Loucy (cell line): ENCODE measurements around the gene CHST6.

ENCODE experiments used
- H2AFZ ChIP-seq: fragments of 200-600 bp; sonication (generic); 2 replicates; pipeline ENCODE4 v1.6.0; 2016; ENCODE audit warnings: antibody characterized with exemption, mild to moderate bottlenecking, low read length, moderate library complexity
- H3F3A ChIP-seq: fragments of 200-600 bp; 2 replicates; pipeline ENCODE4 v1.6.0; 2016; ENCODE audit warnings: antibody characterized with exemption, low read depth, mild to moderate bottlenecking
- H3K27me3 ChIP-seq: fragments of 200-600 bp; sonication (generic); 2 replicates; pipeline ENCODE4 v1.6.1; 2014; ENCODE audit warnings: low read length, mild to moderate bottlenecking; ENCODE audit not compliant: insufficient read depth, poor library complexity, severe bottlenecking
- H3K36me3 ChIP-seq: fragments of 200-600 bp; sonication (generic); 2 replicates; pipeline ENCODE4 v1.6.1; 2016; ENCODE audit warnings: low read length; ENCODE audit not compliant: insufficient read depth
- H3K4me1 ChIP-seq: fragments of 200-600 bp; sonication (generic); 2 replicates; pipeline ENCODE4 v1.5.1; 2014; ENCODE audit warnings: low read length, mild to moderate bottlenecking; ENCODE audit not compliant: insufficient read depth, poor library complexity, severe bottlenecking
- H3K4me2 ChIP-seq: fragments of 200-600 bp; sonication (generic); 2 replicates; pipeline ENCODE4 v1.6.0; 2014; ENCODE audit warnings: antibody characterized with exemption, low read length, low read depth, mild to moderate bottlenecking; ENCODE audit not compliant: poor library complexity, severe bottlenecking
- H3K4me3 ChIP-seq: fragments of 200-600 bp; sonication (generic); 2 replicates; pipeline ENCODE4 v1.5.1; 2014; ENCODE audit warnings: low read length, mild to moderate bottlenecking, mixed read lengths; ENCODE audit not compliant: poor library complexity, severe bottlenecking
- H3K79me2 ChIP-seq: fragments of 200-600 bp; sonication (generic); 2 replicates; pipeline ENCODE4 v1.6.1; 2014; ENCODE audit warnings: low read length; ENCODE audit not compliant: insufficient read depth
- H3K9ac ChIP-seq: fragments of 200-600 bp; sonication (generic); 2 replicates; pipeline ENCODE4 v1.6.0; 2014; ENCODE audit warnings: mild to moderate bottlenecking, low read depth, low read length, moderate library complexity; ENCODE audit not compliant: poor library complexity, severe bottlenecking
- H3K9me2 ChIP-seq: fragments of 200-600 bp; sonication (generic); replicated peaks from 2 replicates; pipeline ENCODE4 v1.6.1; 2016; ENCODE audit warnings: low read depth, low read length, mixed read lengths
- H3K9me3 ChIP-seq: fragments of 200-600 bp; sonication (generic); 2 replicates; pipeline ENCODE4 v1.6.1; 2014; ENCODE audit warnings: mild to moderate bottlenecking, antibody characterized with exemption, low read length, low read depth; ENCODE audit not compliant: insufficient read depth
- H4K20me1 ChIP-seq: fragments of 200-600 bp; sonication (generic); 2 replicates; pipeline ENCODE4 v1.6.0; 2014; ENCODE audit warnings: antibody characterized with exemption, low read length, mild to moderate bottlenecking; ENCODE audit not compliant: insufficient read depth, poor library complexity, severe bottlenecking
- CTCF ChIP-seq: fragments of 200-600 bp; sonication (generic); conservative IDR thresholded peaks from 2 replicates; pipeline ENCODE4 v1.5.1; 2014; ENCODE audit warnings: mild to moderate bottlenecking, antibody characterized with exemption, low read length
- EZH2phosphoT487 ChIP-seq: fragments of 200-600 bp; IDR thresholded peaks from 2 replicates; pipeline ENCODE4 v1.6.1; 2018; ENCODE audit warnings: antibody characterized with exemption, mild to moderate bottlenecking, moderate library complexity, borderline replicate concordance

CHST6 gene

GRCh38 chr16:75491876-75492275, 3.4 kb downstream of the CHST6 start:
- Histone ChIP-seq H3K4me3 (no peak overlapping the region), H3K9me3 (no peaks in the 10 kb centered on the region), H3K9me2 (no peaks in the 10 kb centered on the region), H3F3A (no peaks in the 10 kb centered on the region), H3K36me3 (no peaks in the 10 kb centered on the region), H3K4me2 (no peak overlapping the region), H3K27me3 (no peaks in the 10 kb centered on the region), H3K4me1 (no peaks in the 10 kb centered on the region), H3K79me2 (no peaks in the 10 kb centered on the region), H4K20me1 (no peaks in the 10 kb centered on the region), H2AFZ (no peak overlapping the region), H3K9ac (no peak overlapping the region)
- TF ChIP-seq EZH2phosphoT487 (no peak), CTCF (peak; percentile 51; the same call in 1 of the 2 replicates)

GRCh38 chr16:75488322-75488721, 6.9 kb downstream of the CHST6 start:
- TF ChIP-seq CTCF (no peak), EZH2phosphoT487 (no peak)
- no peak overlapping the region for H3K4me2 ChIP-seq
- H2AFZ ChIP-seq = no peak overlapping the region
- no peaks in the 10 kb centered on the region for H3K36me3 ChIP-seq
- no peaks in the 10 kb centered on the region for H3K4me1 ChIP-seq
- no peaks in the 10 kb centered on the region for H3K9me2 ChIP-seq
- H3K9me3 ChIP-seq = no peaks in the 10 kb centered on the region
- H3K9ac ChIP-seq = no peak overlapping the region
- no peaks in the 10 kb centered on the region for H3F3A ChIP-seq
- H3K27me3 ChIP-seq = no peaks in the 10 kb centered on the region
- H3K79me2 ChIP-seq = no peaks in the 10 kb centered on the region
- H3K4me3 ChIP-seq = no peak overlapping the region
- H4K20me1 ChIP-seq = no peaks in the 10 kb centered on the region

GRCh38 chr16:75486676-75487313, 8.4 kb downstream of the CHST6 start:
- Histone ChIP-seq H3K4me3 (no peak overlapping the region), H3K9ac (no peak overlapping the region), H2AFZ (no peak overlapping the region), H4K20me1 (no peaks in the 10 kb centered on the region), H3K27me3 (no peaks in the 10 kb centered on the region), H3F3A (no peaks in the 10 kb centered on the region), H3K4me1 (no peaks in the 10 kb centered on the region), H3K4me2 (no peak overlapping the region), H3K36me3 (no peaks in the 10 kb centered on the region), H3K9me2 (no peaks in the 10 kb centered on the region), H3K79me2 (no peaks in the 10 kb centered on the region), H3K9me3 (no peaks in the 10 kb centered on the region)
- TF ChIP-seq CTCF (no peak), EZH2phosphoT487 (no peak)
